ENCODE results near the gene TENT5A.
"Not testable (repeated sequence)": the region's sequence is repeated elsewhere in the genome, so short reads cannot be mapped to it uniquely, and the experiment has no call there.

The TENT5A gene

DNA sequence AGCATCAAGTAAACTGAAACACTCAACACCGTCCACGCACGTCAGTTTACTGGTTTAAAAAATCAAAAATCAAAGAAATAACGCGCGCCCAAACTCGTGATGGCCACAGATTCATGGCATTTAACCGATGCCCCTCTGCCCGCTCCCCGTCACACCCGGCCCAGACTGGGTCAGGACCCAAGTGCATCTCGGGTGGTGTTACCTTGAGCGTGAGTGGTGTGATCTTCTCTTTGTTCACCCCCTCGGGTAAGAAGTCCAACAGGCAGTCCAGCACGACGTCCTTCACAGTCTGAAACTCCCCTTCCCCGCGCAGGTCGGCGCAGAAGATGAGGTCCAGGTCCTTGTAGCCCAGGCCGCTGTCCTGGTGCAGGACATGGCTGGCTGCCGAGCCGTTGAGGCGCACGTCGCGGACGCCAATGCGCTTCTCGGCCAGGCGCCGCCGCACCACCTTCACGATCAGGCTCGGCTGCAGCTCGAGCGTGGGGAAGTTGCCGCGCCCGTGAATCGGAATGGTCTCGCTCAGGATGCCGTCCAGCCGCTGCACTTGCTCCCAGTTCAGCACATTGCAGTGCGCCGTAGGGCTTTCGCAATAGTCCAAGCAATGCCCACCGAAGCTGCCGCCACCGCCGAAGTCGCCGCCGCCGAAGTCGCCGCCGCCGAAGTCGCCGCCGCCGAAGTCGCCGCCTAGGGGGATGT, 945 bp downstream of the TENT5A start:
- in situ Hi-C loops (cut with HindIII; ENCODE audit: low sequenced_read_pairs) = no loop called here

DNA sequence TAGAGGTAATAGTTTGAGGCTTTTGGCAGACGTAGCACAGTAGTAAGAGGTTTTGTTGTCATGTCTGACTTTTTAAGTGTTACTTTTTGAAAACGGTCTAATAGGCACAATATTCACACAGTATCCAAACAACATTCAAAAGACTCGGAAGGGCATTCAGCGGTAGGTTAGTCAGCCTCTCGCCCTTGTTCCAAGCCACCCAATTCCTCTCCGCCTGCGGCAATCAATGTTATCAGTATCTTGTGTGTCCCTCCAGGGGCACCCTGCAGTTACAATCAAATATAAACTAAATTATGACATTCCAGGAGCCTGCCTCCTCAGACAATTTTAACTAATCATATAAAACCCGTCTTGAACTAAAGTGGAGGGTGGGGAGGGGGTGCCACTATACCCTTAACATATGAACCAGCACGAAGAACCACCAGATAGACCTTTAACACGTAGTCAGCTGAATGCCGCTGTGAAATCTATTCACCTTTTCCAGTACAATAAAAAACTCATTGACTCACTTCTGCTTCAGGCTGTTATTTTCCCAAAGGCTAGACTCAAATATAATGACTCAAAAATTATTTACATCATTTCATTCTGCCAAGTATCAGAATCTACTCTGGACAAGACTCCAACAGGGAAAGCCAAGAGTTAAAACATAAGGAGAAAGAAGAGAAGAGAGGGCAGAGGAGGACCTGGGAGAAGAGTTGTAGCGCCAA, 1.6 kb downstream of the TENT5A start:
- in situ Hi-C loops (cut with HindIII; ENCODE audit: low sequenced_read_pairs) = no loop called here

DNA sequence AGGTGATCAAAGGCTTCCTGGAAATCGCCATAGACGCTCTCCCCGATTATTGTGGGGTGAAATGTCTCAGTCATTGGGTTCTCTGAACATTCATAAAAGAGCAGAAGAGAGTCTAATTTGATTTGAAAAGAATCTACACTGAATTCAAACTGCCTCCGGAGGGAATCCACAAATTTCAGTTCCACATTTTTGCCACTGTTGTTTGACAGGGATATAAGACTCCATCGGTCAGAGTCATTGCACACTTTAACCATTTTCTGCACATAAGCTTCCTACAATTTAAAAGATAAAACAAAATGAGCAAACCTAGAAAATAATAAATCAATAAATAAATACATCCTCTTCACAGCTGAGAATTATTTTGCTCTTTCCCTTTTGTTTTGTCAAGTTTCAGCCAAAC, 2.3 kb downstream of the TENT5A start:
- in situ Hi-C loops (cut with HindIII; ENCODE audit: low sequenced_read_pairs) = no loop called here

DNA sequence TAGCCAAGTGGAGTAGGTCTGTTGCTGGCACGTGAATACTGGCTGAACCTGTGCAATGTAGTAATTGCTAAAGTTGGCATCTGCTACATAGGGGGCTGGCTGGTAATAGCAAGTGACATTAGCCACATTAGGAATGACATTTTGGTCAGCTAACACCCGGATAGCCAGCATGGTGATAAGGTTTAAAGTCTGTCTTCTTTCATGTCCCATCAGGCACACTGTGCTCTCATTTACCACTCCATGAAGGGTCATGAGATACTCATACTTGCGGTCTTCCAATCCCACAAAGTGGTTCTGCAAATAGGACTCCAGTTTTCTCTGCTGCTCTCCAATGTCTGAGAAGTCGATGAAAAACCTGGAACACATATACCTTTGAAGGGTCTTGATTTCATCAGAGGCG, 2.8 kb downstream of the TENT5A start:
- in situ Hi-C loops (cut with HindIII; ENCODE audit: low sequenced_read_pairs) = no loop called here

DNA sequence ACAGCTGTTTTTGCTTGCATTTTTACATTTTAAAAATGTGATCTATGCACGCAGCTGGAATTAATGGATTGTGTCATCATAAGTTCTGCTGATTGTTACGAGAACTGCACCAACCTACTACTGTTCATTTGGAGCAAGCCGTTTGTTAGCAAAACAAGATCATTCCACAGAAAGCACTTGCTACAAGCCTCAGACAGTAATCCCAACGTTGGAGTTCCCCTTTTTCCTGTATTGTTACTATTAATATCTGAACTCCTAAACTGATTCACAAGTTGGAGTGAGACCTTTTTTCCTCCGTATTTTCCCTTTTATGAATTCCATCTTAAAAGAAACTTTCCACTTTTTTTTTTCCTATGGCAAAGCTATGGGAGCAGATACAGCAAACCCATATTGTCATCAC, 3.5 kb downstream of the TENT5A start:
- in situ Hi-C loops (cut with HindIII; ENCODE audit: low sequenced_read_pairs) = no loop called here

DNA sequence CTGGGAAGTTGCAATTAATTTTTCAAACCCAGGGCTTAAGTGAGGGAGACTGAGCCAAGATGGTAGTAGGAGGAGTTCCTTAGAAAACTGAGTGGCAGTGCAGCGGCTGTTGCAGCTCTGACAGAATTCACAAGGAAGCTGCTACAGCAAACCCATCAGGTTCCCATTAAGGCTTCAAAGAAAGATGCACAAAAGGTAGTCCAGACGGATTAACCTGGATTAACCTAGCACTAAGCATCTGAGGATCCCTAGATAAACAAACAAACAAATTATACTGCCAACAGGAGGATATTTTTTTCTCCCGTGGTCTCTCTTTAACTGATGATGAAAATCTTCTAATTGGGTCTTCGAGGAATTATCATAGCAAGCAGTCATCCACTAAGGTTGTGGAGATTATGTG, 5.2 kb downstream of the TENT5A start:
- in situ Hi-C loops (cut with HindIII; ENCODE audit: low sequenced_read_pairs) = no loop called here

DNA sequence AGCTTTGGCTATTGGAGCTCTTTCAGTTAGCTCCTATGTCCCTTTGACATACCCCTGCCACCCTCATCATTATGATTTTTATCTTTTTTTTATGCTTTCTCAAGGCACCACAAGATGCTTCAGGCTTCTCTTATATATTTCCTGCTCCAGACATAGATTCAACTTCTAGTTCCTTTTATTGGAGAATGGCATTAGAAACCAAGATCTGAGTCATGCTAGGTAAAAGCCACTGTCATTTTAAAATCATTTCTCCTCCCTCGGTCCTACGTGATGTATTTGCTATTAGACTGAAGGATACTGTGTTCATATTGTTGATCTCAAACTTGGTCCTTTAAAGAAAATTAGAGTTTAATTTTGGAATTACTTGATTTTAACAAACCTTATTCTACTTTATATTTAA, 8.3 kb downstream of the TENT5A start:
- in situ Hi-C loops (cut with HindIII; ENCODE audit: low sequenced_read_pairs) = no loop called here

DNA sequence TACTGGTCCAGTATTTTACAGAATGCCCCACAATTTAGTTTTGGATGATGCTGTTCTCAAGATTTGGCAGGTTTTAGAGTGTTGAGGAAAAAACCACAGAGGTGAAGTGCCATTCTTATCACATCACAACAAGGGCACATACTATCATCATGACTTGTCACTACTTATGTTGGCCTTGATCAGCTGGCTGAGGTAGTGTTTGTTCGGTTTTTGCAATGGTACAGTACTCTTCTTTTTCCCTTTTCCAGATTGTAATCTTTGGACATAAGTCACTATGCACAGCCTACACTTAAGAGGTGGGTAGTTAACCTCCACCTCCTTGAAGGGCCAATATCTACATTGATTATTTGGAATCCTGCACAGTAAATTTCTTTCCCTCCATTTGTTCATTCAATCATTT, 8.8 kb downstream of the TENT5A start:
- in situ Hi-C loops (cut with HindIII; ENCODE audit: low sequenced_read_pairs) = no loop called here

DNA sequence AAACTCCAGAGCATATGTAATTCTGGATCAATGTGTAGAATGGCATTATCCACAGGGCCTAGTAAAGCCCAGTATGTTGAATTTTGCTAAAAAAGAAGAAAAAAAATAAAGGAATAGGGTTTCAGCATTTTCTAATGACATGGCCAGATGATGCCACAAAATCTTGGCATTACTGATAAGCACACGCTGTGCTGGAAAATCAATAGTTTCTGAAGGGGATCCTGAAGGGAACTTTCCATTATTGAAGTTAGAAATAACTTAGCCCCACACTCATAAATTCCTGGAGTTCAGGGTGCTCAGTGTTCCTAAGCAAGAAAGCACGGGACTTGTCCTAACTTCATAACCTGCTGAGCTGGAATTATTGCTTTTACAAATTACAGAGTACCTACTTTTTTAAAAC, 10.8 kb downstream of the TENT5A start:
- in situ Hi-C loops (cut with HindIII; ENCODE audit: low sequenced_read_pairs) = no loop called here

DNA sequence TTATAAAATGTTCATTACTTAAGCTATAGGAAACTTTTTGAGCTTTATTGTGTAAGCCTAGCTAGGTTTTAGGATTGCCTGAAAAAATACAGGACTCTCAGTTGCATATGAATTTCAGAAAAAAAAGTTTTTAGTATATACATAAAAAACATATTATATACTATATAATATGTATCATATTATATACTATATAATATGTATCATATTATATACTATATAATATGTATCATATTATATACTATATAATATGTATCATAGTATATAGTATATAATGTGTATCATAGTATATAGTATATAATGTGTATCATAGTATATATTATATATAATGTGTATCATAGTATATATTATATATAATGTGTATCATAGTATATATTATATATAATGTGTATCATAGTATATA, 11.9 kb downstream of the TENT5A start:
- in situ Hi-C loops (cut with HindIII; ENCODE audit: low sequenced_read_pairs) = not testable (repeated sequence)

DNA sequence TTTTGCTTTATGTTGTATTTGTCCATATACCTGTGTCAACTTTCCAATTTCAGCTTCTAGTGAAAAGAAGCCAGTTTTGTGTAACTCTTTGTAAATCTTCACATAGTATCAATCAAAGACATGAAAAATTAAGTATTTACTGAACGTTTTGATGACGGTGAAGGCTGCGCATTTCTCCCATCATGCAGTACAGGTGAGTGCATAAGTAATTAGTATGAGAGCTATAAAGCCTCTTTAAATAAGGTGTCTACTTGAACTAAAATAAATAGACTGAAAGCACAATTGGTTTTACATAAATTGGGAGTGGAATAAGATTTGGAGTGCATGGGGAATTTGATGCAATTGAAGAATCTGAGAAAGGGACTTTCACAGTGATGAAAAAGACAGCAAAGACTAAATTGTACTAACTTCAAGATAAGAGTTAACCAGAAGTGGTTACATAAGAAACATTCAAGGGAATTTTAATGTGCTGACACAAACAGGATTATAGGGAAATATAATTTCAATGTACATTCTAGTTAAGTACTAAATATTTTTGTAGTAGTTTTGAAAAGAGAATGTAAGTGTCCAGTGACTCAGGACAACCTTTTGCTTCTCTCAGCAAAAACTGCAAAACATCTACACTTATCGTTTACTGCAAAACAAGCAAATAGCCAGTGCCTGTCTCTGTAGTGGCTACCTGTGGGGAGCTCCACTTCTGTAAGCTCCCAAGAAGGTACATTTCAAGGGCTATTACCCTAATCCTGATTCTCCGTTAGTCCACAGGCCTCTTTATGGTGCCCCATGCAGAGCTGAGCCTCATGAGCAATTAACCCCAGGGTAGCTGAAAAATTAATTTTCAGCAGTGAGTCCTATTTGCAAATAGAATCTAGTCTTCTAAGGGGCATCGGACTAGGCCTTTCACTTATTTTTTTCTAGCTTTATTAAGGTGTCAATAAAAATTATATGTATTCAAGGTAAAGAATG, 13.0 kb downstream of the TENT5A start:
- in situ Hi-C loops (cut with HindIII; ENCODE audit: low sequenced_read_pairs) = no loop called here

DNA sequence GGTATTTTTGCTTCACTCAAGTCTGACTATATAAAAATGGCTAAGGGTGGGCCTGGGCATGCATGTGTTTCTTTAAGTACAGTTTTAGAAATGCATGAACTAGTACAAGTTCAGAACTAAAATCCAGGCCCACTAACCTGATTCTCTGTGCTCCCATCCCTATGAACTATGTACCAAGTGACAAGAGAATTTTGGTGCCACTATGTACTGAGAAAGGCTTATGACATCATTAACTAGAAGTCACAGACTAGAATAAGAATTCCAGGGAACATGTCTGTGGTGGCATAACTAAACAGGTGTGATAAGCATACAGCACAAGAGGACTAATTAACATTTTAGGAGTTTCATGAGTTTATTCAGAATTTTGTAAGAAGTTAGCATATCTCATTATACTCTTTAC, 16.1 kb downstream of the TENT5A start:
- in situ Hi-C loops (cut with HindIII; ENCODE audit: low sequenced_read_pairs) = no loop called here

DNA sequence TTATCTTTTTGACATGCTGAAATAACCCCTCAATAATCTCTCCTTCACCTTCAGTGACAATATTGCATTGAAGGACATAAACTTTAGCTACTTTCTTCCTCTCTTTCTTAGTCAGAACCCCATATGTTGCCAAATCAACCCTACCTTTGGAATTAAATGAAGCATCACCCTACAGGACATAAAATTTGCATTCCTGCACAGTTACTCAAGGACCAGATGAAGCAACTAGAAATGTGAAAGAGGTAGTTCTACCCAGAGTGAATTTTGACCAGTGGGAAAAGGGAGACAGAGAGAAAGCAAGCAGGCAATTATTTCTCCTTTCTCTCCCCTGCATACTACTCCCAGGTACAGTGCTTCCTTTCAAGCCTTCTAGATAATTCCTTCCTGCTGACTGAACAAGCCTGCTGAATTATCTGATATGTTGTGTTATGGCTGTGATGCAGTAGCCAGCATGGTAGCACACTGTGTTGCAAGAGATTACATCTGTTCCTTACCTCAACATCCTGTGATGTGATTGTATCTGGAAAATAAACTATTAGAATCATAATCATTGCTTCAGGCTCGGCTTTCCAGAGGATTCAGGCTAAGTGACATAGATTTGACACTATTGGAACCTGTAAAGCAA, 16.6 kb downstream of the TENT5A start:
- in situ Hi-C loops (cut with HindIII; ENCODE audit: low sequenced_read_pairs) = no loop called here

DNA sequence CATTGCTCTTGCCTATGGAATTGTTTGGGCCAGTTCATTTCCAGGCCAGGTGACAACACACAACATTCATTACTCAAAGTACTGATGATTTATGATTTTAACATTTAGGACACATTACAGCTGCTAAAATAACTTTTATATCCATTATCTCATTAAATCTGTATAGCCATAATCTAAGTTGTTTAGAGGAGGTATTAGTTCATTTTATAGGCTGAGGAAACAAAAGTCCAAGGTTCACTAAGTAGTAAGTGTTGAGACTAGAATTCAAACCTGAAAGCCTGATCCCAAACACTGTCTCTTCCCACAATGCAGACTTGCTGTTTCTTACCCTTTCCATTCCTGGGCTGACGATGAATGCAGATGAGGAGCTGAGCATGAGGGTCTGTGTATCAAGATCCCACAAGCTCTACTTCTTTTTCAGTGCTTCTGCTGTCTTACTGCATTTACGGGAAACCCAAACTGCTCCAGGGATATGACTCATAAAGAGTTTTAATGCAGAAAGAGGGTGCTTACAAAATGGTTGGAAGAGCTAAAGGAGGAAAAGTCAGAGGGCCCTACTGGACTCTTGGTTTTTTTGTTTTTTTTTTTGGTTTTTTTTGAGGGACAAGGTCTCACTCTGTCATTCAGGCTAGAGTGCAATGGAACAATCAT, 17.9 kb downstream of the TENT5A start:
- in situ Hi-C loops (cut with HindIII; ENCODE audit: low sequenced_read_pairs) = no loop called here

DNA sequence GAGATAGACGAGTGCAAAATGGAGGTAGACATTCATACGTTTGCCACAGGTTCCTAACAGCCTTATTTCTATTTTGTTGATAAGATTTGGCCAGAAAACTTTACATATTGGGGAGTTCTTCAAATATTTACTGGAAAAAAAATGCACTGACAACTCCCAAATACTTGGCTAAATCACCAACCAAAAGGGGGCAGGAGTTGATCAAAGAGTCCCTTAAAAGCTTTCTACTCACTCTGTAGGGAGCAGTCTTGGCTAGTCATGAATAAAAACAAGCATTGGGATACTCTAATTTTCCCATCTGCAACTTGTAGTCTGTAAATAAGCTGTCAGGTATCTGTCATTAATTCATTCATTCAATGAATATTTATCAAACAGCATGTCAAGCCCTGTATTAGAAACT, 18.4 kb downstream of the TENT5A start:
- in situ Hi-C loops (cut with HindIII; ENCODE audit: low sequenced_read_pairs) = no loop called here

DNA sequence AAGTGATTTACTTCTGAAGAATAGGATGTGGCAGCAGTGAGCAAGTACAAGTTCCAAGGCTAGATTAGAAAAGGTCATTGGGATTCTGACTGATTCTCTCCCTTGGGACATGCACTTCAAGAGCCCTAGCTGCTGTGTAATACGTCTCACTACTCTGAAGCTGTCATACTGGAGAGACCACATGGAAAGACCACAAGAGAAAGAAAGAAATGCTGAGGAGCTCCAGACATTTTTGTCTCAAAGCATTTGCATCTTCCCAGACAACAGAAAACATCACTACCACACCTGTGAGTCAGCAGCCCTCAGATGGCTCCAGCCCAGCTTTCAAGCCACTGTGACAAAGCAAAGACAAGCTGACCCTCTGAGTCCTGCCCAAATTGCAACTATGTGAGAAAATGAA, 20.7 kb downstream of the TENT5A start:
- in situ Hi-C loops (cut with HindIII; ENCODE audit: low sequenced_read_pairs) = no loop called here

DNA sequence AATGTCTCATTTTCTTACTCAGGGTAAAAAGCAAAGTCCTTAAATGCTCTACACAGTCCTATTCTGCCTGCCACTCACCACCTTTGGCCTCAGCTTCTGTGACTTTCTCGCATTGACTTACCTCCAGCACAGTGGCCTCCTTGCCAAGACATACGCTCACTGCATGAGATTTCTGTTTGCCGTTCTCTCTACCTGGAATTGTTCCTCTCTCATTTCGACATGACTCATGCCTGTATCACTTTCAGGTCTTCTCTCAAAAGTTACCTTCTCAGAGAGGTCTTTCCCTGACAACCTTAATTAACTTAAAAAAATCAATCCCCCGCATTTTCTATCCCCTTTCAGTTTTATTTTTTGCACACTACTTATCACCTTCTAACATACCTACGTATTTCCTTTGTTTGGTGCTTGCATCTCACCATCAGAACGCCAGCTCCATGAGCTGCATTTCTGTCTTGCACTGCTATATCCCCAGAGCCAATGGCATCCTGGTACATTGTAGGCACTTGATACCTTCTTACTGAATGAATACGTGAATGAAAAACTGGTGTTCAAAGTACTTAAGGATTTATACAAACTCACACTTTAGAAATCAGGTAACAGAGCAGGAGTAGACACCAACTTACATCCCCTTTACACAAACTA, 24.5 kb downstream of the TENT5A start:
- in situ Hi-C loops (cut with HindIII; ENCODE audit: low sequenced_read_pairs) = no loop called here

DNA sequence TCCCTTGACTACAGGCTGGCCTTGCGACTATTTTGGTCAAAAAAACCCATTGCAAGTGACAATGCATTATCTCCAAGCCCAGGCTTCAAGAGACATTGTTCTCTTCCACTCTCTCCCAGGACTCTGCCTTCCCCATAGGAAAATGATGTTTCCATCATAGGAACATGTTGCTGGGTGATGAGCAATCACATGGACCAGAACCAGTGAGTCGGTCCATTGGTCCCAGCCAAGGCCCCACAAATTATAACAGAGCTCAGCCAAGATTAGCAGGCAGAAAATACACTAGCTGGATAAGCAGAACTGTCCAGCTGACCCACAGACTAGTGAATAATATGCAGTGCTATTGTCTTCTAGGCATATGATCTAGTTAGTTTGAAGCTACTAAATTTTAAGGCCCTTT, 27.4 kb downstream of the TENT5A start:
- in situ Hi-C loops (cut with HindIII; ENCODE audit: low sequenced_read_pairs) = no loop called here

DNA sequence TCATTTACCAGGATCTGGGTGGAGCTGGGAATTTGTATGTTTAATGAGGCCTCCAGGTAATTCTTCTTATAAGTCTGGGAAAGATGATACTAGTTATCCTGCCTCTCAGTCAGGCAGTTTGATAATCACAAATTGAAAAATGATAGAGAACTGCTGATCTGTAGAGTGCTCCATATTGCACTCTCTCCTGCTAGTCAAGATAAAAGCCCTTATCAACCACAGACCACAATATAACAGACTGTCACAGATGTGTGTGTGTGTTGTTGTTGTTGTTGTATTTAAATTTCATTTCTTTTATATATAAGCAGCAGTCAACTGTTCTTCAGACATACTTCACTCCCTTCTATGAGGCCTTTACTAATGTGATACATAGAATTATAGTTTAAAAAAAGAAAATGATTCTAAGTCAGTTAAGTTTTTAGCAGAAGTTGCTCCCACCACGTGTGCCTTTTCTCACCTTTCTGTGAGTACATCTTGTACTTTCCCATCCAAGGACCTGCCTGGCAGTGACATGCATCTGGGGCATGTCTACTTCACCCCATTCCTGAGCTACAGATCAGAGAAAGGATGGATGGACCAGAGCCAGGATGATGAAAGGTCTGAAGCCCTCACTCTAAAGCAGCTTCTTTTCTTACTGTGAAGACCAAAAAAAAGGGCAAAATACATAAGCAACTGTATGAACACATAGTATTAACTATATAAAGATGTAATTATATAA, 29.8 kb downstream of the TENT5A start:
- in situ Hi-C loops (cut with HindIII; ENCODE audit: low sequenced_read_pairs) = no loop called here

DNA sequence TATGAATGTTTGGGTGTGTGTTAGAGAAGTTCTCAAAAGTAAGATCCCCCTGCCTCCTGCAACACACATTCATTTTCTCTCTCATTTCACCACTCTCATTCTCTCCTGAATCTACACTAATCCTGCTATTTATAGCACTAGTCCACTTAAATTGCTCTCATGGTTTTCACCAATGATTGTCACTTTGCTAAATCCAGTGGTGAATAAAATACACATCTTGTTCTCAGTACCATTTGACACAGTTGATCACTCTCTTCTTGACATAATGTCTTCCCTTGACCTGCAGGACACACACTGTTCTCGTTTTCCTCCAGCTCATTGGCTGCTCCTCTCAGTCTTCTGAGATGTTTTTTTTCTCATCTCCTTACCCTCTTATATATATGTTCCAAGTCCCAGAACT, 32.1 kb downstream of the TENT5A start:
- in situ Hi-C loops (cut with HindIII; ENCODE audit: low sequenced_read_pairs) = no loop called here
